T-helper 22 cell (primary cell): ENCODE data around the gene ZNF536.

ENCODE experiments used
- DNase-seq: peaks from one replicate; pipeline ENCODE4 v3.0.0-alpha.2; 2020; ENCODE audit warnings: low read depth

ZNF536 gene

GRCh38 chr19:30363073-30363472 is 9.1 kb upstream of the ZNF536 start:
- DNase-seq = no peak

GRCh38 chr19:30364866-30365800 is 7.1 kb upstream of the ZNF536 start:
- no peak for DNase-seq

GRCh38 chr19:30366282-30366681 is 5.9 kb upstream of the ZNF536 start:
- DNase-seq = no peak

GRCh38 chr19:30367006-30367405 is 5.2 kb upstream of the ZNF536 start:
- no peak for DNase-seq

GRCh38 chr19:30367421-30367820 is 4.8 kb upstream of the ZNF536 start:
- DNase-seq = no peak

GRCh38 chr19:30369833-30370232 is 2.4 kb upstream of the ZNF536 start:
- no peak for DNase-seq

- no peak for DNase-seq
Measured at GRCh38 chr19:30371161-30371836, 885 bp upstream of the ZNF536 start.

- no peak for DNase-seq
Measured at GRCh38 chr19:30373593-30373992, 1.4 kb downstream of the ZNF536 start.

- DNase-seq = no peak
Measured at GRCh38 chr19:30374539-30374864, 2.3 kb downstream of the ZNF536 start.

GRCh38 chr19:30374865-30375552 is 2.8 kb downstream of the ZNF536 start:
- no peak for DNase-seq

- no peak for DNase-seq
Measured at GRCh38 chr19:30375553-30376031, 3.4 kb downstream of the ZNF536 start.

GRCh38 chr19:30376272-30376671 is 4.1 kb downstream of the ZNF536 start:
- no peak for DNase-seq

GRCh38 chr19:30376826-30377425 is 4.7 kb downstream of the ZNF536 start:
- DNase-seq = no peak

- DNase-seq = no peak
Measured at GRCh38 chr19:30378701-30379100, 6.5 kb downstream of the ZNF536 start.

- DNase-seq = no peak
Measured at GRCh38 chr19:30379841-30380610, 7.8 kb downstream of the ZNF536 start.

GRCh38 chr19:30381366-30381765 is 9.2 kb downstream of the ZNF536 start:
- no peak for DNase-seq

- no peak for DNase-seq
Measured at GRCh38 chr19:30385174-30385573, 13.0 kb downstream of the ZNF536 start.

- no peak for DNase-seq
Measured at GRCh38 chr19:30385666-30386065, 13.5 kb downstream of the ZNF536 start.

GRCh38 chr19:30386551-30387143 is 14.5 kb downstream of the ZNF536 start:
- no peak for DNase-seq

- no peak for DNase-seq
Measured at GRCh38 chr19:30387311-30388115, 15.3 kb downstream of the ZNF536 start.
